Measurements from ENCODE around the gene PTPRZ1.
A peak's percentile ranks its signal among the peaks of the same experiment; 100 is the strongest.

The PTPRZ1 gene

GRCh38 chr7:121847041-121847440 lies 25.9 kb upstream of the PTPRZ1 start:
- no peak for DNase-seq (ENCODE audit: low read depth in 2 of 2)
- no peak overlapping the region for H3K4me3 ChIP-seq (replicated peaks in 1 of 2; ENCODE audit: low read depth in 2 of 2, low read length in 2 of 2)
- no peak for TF ChIP-seq CTCF (IDR thresholded peaks at IDR 0.05; ENCODE audit: low read depth, low read length)

- peak; percentile 7 to 11 for DNase-seq (ENCODE audit: low read depth in 2 of 2)
- H3K4me3 ChIP-seq (replicated peaks in 1 of 2; ENCODE audit: low read depth in 2 of 2, low read length in 2 of 2): no peak overlapping the region
- no peak for TF ChIP-seq CTCF (IDR thresholded peaks at IDR 0.05; ENCODE audit: low read depth, low read length)
These were observed 19.7 kb upstream of the PTPRZ1 start for GRCh38 chr7:121853307-121853706.

- H3K4me3 ChIP-seq (replicated peaks in 1 of 2; ENCODE audit: low read depth in 2 of 2, low read length in 2 of 2): no peak overlapping the region
- no peak for TF ChIP-seq CTCF (IDR thresholded peaks at IDR 0.05; ENCODE audit: low read depth, low read length)
- no peak for DNase-seq (ENCODE audit: low read depth in 2 of 2)
These were observed 12.0 kb upstream of the PTPRZ1 start for GRCh38 chr7:121860953-121861352.

- TF ChIP-seq CTCF (IDR thresholded peaks at IDR 0.05; ENCODE audit: low read depth, low read length): no peak
- DNase-seq (ENCODE audit: low read depth in 2 of 2): no peak
These were observed 10.4 kb upstream of the PTPRZ1 start for GRCh38 chr7:121862591-121862990.

GRCh38 chr7:121871188-121871587 lies 1.8 kb upstream of the PTPRZ1 start:
- H3K4me3 ChIP-seq (replicated peaks in 1 of 2; ENCODE audit: low read depth in 2 of 2, low read length in 2 of 2): no peak overlapping the region
- no peak for TF ChIP-seq CTCF (IDR thresholded peaks at IDR 0.05; ENCODE audit: low read depth, low read length)
- DNase-seq (ENCODE audit: low read depth in 2 of 2): no peak

More at GRCh38 chr7:121862591-121862990, 10.4 kb upstream of the PTPRZ1 start:
- H3K4me3 ChIP-seq (replicated peaks in 1 of 2; ENCODE audit: low read depth in 2 of 2, low read length in 2 of 2): no peak overlapping the region

- TF ChIP-seq CTCF (IDR thresholded peaks at IDR 0.05; ENCODE audit: low read depth, low read length): no peak
- peak; percentile 14 to 18 for DNase-seq (ENCODE audit: low read depth in 2 of 2)
- peak overlapping the region; percentile 55 to 56 for H3K4me3 ChIP-seq (replicated peaks in 1 of 2; ENCODE audit: low read depth in 2 of 2, low read length in 2 of 2)
These were observed 581 bp downstream of the PTPRZ1 start for GRCh38 chr7:121873289-121874194.
